Activated T-helper 1 cell treated with Interleukin-2 at 50 U/mL for 16 hours (primary cell): Measurements from ENCODE around the gene TSPAN18.

Source experiments
- DNase-seq: peaks from one replicate; pipeline ENCODE4 v3.0.0-alpha.2; 2020; ENCODE audit warnings: low read depth

The TSPAN18 gene

GRCh38 chr11:44959064-44959463 lies 232.3 kb downstream of the TSPAN18 start:
- DNase-seq = no peak

DNA sequence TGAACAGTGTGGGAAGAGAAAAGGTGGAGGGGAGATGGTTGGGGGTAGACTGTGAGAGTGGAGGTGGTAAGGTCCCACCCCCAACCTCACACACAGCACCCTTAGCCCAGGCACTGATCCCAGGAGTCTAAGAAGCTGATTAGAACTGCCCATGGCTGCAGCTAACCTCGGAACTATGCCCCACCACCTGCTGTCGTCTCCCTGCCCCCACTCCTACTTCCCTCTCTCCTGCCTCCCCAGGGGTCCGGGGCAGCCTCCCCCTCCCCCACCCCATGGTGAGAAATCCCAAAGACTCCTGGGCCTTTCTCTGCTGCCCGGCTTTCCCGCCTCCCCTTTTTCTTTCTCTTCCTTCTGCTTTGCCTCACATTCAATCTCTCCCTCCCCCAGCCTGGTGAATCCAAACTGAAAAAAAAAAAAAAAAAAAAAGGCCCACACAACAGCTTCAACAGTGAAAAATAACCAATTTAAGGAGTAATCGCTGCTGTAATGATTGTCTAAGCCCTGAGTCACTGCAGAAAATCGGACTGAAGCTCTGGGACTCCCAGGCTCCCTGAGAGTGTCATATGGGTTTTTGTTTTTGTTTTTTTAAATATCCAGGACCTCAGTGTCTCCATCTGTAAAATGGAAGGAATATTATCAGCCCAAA lies 233.6 kb downstream of the TSPAN18 start:
- DNase-seq = no peak

DNA sequence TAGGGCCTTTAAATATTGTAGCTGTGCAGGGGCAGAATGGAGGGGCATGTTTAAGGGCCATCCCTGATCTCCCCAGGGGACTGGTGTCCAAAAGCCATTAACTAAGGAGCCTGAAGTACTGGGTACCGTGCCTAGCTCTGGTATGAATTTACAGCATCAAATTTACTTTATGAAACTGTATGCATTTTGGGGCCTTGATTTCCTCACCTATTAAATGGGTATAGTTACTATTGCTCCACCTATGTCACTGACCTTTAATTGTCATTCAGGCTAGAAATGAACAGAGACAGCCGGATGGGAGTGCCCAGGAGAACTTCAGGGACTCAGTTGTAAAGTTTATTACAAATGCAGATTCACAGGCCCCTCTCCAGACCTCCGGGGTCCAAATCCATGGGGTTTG lies 235.7 kb downstream of the TSPAN18 start:
- no peak for DNase-seq

DNA sequence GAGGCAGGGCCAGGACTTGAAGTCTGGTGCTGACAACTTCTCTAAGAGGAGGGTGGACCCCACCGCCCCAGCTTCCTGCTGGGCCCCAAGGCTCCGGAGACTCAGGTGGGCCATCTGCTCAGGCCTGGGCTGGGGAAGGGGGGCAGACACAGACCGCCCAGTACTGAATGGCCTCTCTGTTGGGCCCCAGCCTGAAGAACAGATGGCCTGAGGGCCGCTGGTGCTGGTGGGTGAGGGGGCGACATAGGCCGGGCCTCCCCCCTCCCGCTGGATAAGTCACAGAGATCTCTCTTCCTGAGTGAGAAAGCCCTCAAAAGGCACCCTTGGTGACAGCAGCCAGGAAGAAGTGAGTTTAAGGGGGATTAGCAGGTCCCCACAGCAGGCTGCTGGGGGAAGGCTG lies 236.4 kb downstream of the TSPAN18 start:
- DNase-seq = no peak

DNA sequence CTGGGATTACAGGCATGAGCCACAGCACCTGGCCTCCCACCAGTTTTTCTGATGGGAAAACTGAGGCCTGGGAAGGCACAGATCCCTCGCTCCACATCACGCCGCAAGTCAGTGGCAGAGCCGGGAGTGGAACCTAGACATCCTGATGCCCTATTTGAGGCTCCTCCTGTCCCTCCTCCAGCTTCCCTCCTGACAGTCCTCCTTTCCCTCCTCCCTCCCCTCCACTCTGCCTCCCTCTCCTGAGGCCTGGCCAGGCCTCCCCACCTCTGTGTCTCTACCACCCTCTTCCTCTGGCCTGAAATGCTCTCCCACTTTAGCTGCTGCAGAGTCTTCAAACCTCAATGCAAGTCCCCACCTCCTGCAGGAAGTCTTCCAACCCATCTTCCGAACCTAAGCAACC lies 237.2 kb downstream of the TSPAN18 start:
- no peak for DNase-seq

DNA sequence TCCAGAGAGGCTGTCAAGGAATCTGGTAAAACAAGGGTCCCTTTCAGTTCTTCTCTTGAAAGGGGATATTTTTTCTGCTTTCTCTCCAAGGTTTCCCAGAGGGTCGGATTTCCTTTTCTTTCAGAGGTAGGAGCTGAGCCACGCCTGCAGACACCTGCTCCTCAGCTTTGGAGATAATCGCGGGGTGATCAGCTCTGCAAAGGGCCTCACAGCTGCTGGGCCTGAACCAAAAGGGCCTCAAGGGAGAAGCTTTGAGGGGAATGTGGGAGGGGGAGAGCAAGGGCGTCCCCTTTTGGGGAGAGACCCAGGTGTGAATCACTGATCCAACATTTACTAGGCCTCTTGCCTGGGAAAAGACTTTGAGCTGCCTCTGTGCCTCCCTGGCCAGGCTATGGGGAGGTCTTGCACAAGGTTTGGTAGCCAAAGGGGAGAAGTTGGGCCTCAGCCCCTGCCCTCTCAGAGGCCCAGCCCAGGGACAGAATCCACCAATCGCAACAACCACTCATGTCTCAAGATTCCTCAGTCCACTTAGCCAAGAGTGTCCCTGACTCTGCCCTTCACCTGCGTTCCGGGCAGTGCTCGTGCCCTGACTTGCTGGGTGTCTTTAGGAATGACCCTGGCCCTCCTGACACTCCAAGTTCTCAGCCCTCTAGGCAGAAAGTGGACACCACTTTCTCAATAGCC lies 237.9 kb downstream of the TSPAN18 start:
- DNase-seq = no peak

GRCh38 chr11:44966694-44967093 lies 239.9 kb downstream of the TSPAN18 start:
- DNase-seq = no peak

DNA sequence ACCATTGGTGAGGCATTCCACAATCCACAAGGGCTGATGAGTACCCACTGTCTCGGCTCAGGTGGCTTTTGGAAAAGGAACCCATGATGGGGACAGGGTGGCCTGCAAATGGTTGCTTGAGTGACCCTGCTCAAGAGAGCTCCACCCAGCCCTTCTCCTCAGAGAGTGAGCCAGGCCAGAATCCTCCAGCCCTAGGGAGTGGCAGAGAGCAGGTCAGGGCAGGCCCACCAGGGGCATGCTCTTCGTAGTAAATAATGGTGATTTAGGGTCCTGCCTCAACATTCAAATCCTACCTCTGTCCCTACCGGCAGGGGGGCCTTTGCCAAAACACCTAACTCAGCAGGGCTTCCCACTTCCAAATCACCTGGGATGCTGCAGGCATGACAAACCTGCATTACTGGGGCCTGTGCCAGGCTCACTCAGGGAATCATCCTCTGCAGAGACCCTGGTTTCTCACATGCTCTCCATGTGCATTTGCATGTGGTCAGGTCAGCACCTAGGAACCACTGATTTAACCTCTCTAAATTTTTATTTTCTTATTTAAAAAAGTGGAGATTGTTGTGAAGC lies 241.3 kb downstream of the TSPAN18 start:
- DNase-seq = no peak

- DNase-seq = no peak
These were observed 241.7 kb downstream of the TSPAN18 start for GRCh38 chr11:44968510-44968909.

DNA sequence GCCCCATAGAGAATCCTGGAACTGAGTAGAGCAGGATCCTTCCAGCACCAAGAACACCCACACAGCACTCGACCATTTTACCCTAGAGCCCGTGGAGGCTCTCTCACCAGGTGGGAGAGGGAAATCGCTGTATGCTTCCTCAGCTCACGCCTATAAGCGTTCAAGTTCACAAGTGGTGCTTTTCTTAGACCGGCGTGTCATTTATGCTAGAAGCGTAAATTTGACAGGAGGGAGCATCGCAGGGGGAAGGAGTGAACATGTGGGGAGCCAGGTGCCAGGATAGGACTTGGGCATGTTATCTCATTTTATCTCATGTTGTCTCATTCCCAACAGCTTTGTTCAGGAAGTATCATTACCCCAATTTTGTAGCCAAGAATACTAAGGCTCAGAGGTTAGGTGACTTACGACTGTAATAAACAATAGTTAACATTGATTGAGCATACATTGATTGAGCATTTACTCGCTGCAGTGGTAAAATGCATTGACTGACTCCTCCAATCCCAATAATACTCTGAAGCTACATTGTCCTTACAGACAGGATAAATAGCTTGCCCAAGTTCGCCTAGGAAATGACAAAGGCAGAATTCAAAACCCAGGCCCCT lies 243.0 kb downstream of the TSPAN18 start:
- no peak for DNase-seq

DNA sequence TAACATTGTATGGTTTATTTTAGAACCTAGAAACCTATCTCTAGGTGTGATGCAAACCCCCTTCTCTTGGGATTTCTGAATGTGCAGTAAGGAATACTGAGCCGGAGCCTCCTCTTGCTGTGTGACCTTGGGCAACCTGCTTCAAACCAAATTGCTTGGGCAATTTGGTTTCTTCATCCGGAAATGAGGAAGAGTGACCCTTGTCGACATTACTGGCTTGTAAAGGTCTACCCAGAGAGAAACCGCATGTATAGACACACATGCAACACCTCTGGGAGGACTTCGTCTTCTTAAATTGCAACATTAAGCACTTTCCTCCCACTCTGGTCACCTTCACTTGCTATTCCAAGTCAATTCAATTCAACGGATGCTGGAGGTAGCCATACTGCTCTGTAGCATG lies 243.5 kb downstream of the TSPAN18 start:
- DNase-seq = no peak

DNA sequence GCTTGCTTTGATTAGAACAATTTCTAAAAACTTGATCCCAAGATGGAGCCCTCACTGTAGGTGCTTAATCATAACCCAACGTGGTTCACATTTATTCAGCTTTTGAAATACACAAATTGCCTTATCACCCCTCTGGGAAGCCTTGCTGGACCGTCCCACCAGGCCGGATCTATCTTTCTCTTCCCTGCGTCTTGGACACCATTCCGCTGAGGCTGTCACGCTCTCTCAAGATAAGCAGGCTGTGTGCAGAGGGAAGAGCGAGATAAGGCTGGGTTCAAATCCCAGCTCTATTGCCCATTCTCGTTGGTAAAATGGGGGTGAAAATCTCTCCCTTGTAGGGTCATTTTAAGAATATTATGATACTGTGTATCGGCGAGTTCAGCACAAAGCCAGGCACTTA lies 244.4 kb downstream of the TSPAN18 start:
- no peak for DNase-seq

GRCh38 chr11:44972746-44973435 lies 246.1 kb downstream of the TSPAN18 start:
- no peak for DNase-seq

DNA sequence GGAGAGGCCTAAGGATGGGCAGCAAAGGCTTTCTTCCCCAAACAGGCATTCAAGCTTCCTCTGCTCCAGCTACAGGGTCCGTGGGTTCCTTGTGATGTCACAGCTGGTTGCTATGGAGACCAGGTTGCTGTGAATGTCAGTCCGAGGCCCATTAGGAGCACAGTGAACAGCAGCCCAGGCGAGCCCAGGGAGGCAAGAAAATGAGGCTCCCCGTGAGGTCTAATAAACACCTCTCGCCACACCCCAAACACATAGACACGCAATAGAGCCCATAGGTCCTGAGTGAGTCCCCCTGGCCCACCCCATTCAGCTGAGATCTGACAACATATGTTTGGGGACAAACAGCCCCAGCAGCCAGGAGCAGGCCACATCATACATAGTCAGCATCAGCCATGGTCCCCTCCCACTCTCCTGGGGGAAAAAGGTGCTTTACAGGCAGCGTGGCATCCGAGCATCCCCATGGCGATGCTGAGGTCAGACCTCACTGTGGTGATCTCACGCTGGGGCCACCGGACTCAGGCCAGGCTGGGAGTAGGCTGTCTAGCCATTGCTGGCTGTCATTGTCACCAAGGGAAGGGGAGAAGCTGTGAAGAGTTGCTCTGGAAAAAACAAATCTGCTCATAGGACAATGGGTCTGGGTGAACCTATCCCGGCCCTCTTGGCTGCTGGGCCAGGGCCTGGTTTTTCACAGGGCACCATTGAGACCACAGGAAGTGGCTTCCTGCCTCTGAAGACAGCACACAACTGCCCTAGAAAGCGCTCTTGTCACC lies 247.1 kb downstream of the TSPAN18 start:
- DNase-seq = no peak

DNA sequence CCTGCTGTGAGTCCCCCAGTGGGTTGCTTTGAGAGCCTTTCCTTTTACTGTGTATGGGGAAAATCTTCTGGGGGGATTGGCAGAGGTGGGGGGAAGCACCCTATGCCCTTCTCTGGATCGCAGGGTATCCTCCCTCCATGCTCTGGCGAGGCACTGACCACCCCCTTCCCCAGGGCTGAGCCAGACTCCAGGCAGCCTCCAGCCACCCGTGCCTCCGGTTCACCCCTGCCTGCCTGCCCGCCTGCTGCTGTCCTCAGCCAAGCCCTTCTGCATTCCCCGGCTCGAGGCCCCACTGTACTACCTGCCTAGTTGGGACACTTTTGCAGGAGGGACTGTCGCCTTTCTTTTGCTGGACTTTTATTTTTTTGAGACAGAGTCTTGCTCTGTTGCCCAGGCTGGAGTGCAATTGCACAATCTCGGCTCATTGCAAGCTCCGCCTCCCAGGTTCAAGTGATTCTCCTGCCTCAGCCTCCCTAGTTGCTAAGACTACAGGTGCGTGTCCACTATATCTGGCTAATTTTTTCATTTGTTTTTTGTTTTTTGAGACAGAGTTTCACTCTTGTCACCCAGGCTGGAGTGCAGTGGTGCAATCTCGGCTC lies 247.7 kb downstream of the TSPAN18 start:
- no peak for DNase-seq

- DNase-seq = no peak
These were observed 249.8 kb downstream of the TSPAN18 start for GRCh38 chr11:44976576-44976975.

GRCh38 chr11:44977493-44977984 lies 250.8 kb downstream of the TSPAN18 start:
- DNase-seq = no peak

GRCh38 chr11:44978274-44978960 lies 251.7 kb downstream of the TSPAN18 start:
- DNase-seq = no peak

DNA sequence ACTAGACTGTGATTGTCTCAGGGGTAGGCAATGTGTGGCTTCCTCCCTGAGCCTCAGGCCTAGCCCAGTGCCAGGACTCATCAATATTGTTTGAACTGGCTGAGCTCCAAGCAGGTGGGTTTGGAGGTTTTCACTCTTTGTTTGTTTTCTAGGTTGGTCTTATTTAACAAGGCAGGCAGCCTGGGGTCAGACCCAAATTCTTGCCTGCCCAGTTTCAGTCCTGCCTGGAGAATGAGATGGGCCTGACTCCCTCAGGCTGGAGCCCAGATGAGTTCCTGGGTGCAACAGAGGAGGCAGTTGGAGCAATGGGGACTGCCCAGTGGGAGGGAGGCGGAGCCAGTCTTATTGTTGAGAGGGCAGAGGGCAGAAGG lies 252.2 kb downstream of the TSPAN18 start:
- DNase-seq = no peak

GRCh38 chr11:44979543-44980399 lies 253.0 kb downstream of the TSPAN18 start:
- no peak for DNase-seq
